HT1080 (cell line): ENCODE results near the gene VAPA. TPM values are rescaled to one million over a fixed set of nuclear protein-coding genes. Genes with fewer than 3 reads are reported as not detected.

Experiments
- DNase-seq: peaks from one replicate; pipeline ENCODE4 v3.0.0-alpha.2; 2015; ENCODE audit warnings: low read depth
- total RNA-seq: library from RNA; depleted of rRNA; stranded (reverse); fragments of >200 nt; shearing (Covaris generic); gene quantifications from 2 replicates; pipeline ENCODE4 v1.2.3, GENCODE V29; 2014

The VAPA gene
- total RNA-seq, 1 experiment from 2014 or later, result 347 TPM

DNA sequence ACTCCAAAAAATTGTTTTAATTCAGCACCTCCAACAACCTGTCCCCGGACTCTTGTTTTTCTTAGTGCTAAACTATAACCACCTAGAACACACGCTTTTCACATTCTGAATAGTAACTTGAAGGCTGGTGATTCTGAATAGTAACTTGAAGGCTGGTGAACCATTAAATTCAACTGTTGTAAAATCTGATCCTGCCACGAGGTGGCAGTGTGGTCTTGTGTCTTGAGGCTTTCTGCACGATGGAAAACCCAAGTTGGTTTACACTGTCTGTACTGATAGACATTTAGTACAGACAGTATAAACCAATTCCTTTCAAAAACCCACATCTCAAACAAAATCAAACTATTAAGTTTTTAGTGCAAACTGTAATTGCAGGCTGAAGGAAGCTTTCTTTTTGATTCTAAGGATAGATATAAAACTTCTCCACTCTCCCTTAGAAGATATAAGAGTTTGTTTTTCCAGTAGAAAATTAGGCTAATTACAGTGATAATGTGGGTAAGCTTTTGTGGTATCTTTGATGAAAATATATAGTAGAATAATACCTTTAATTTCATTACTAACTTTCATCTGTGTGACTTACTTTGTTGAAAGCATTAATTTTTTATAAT lies 57.6 kb downstream of the VAPA start:
- DNase-seq, result peak; percentile 73

DNA sequence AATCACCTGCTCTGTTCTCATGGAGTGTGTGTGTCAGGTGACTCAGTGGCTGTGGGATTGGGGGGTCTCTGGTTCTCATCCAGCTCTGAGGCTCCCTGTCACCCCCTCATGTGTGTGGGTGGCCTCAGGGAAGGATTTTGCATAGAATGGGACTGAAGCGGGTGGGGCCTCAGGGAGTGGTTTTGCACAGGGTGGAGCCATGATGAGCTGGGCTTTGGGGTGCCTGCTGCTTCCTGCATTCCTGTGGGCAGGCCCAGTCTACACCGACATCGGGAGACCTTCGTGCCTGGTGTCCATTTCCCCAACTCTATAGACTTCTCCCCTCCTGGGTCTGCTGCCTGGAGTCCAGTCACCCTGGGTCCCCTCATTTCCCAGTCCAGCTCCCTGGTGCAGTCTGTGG lies 59.7 kb downstream of the VAPA start:
- DNase-seq, result no peak

DNA sequence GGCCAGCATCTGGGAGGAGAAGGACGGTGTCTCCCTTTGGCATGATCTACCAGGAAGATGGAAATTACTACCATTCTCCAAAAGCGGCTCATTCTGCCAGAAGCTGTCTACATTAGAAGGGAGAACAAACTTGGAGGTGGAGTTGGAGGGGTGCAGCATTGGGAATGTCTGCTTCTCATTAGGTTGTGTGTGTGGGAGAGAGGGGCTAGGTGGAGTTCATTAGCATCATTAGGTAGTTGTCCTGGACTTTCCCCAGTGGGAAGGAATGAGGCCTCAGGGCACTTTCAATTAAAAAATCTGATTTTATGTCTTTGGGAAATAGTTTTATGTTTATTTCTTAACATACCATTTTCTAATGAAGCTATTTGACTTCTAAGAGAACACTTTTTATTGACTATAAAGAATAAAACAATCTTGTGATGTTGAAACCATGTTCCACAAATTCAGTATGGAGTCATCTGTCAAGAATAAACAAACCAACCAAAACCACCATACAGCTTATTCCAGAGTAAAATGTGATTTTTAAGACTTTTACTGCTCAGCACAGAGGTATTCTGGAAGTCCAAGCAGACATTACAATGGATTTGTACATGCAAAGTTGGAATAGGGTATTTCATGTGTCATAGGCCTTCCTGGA lies 60.6 kb downstream of the VAPA start:
- DNase-seq, result no peak

DNA sequence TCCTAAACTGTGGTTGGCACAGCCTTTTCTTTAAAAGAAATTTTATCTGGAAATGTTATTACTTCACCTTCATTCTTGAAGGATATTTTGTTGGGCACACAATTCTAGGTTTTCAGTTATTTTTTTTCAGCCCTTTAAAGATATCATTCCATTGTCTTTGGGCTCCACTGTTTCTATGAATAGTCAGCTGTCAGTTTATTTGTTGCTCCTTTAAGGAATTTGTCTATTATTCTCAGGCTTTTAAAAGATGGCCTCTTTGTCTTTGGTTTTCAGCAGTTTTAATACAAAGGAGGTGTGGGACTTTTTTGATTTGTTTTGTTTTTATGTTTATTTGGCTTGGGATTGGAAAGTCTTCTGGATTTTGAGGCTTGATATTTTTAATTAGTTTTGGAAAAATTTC lies 61.8 kb downstream of the VAPA start:
- no peak for DNase-seq

DNA sequence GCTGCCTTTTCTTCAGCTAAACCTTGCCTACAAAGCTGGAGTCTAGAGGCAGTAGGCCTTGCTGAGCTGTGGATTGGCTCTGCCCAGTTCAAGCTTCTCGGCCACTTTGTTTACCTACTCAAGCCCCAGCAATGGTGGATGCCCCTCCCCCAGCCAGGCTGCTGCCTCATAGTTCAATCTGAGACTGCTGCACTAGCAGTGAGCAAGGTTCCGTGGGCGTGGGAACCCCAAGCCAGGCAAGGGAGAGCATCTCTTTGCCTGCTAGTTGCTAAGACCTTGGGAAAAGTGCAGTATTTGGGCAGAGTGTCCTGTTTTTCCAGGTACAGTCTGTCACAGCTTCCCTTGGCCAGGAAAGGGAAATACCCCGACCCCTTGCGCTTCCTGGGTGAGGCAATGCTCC lies 68.9 kb downstream of the VAPA start:
- DNase-seq, result no peak

DNA sequence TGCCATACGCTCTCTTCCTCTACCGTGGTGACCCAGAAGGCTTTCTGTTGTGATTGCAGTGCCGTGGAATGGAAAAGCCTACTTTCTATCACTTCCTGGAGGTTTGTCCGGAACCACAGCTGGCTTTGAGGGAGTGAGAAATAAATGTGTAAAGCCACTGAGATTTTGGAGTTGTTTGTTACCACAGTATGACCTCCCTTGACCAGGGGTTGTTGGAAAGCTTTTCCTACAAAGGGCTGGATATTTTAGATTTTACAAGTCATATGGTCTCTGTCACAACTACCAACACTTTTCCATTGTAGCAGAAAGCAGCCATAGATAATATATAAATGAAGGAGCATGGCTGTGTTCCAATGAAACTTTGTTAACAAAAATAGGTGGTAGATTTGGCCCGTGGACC lies 70.3 kb downstream of the VAPA start:
- DNase-seq, result no peak

DNA sequence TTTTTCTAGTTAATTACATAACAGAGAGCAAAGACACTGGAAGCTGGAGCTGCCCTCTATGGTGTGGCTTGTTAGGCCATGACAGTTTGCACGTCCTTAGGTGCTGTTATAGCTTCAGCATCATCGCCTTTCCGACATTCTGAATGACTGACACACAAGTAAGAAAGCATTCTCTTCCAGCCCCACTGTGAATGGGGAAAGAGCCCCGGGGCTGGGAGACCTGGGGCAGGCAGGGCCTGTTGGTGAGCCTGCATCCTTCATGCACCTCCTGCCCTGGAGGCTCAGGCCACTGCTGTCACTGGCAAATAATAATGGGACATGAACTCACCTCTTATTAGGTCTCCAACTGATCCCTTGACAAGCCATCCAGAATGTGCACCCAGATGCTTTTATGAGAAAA lies 71.8 kb downstream of the VAPA start:
- DNase-seq, result no peak

DNA sequence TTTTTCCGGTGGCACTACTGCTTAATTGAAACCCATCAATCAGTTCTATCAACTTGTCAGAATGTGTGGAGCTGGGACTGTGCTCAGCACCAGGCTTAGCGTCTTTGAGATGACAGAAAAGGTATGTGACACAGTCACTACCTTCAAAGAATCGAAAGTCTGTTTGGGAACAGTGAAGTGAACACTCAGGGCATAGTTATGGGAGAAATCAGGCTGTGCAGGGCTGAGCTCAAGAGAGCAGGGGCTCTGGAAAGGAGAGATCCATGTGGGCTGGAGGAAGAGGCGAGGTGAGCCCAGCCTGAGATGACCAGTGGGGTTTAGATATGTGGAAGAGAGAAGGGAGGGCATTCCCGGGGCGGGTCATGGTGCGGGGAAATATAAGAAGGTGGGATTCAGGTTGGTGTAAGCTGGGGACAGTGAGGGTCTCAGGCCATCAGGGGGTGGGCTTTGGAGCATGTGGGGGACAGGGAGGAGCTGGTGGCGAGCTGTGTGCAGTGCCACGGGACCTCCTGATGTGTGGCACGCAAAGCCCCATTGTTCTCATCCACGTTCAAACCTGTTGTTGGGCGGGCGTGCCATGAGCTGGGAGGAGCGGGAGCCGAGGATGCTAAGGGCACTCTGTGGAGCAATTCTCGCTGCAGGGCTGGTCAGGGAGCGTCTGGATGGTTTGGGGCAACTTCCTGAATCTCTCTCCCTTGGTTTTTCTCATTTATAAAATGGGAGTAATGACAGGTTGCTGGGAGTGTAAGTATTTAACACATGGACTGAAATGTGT lies 72.5 kb downstream of the VAPA start:
- DNase-seq, result no peak

DNA sequence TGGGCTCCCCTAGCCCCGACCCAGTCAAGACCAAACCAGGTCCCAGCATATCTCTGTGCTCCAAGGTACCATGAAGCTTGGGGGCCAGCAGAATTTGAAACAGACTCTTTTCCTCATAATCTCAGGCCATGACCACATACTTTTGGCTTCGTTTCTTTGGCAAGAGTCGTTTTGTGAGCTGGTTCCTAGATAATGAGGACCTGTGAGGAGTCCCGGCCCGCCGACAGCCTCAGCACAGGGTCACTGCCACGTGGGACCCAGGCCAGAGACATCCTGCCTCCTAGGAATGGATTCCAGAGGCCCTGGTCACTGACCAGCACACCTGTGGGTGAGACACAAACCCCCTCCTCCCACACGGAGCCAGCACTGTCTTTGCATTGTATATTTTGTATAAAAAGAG lies 73.5 kb downstream of the VAPA start:
- DNase-seq, result no peak

DNA sequence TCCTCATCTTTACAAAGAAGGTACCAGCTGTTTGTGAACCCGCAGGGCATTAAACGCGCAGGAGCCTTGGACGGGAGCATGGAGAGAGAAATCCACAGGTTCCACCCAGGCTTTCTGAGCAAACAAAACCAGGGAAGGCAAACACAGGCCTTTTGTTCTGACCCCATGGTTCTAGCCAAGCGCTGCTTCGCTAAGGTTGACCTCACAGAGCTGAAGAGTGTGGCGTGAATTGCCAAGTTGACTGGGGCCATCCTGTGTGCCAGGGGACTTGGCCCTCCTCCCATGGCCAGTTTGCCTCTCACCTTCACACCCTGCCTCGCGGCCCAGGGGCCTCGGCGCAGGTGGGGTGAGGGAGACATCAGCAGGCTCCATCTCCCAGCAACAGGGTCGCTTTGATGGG lies 74.1 kb downstream of the VAPA start:
- DNase-seq, result no peak

DNA sequence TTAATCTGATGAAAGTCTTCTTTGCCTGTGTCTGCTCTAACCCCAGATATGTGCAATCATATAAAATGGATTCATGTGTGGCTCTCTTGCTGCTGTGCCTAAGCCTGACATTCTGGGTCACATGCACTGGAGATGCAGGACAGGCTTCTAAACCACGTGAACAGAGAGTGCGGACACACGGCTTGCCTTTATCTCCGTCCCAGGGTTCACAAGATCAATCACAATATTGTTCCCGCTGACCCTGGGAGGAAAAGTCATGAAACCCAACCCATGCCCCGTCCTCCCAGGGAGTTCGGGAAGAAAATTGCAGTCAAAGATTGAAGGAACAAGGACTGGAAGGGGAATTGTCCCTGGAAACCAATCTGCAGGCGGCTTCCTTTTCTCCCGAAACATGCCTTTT lies 74.8 kb downstream of the VAPA start:
- DNase-seq, result no peak

DNA sequence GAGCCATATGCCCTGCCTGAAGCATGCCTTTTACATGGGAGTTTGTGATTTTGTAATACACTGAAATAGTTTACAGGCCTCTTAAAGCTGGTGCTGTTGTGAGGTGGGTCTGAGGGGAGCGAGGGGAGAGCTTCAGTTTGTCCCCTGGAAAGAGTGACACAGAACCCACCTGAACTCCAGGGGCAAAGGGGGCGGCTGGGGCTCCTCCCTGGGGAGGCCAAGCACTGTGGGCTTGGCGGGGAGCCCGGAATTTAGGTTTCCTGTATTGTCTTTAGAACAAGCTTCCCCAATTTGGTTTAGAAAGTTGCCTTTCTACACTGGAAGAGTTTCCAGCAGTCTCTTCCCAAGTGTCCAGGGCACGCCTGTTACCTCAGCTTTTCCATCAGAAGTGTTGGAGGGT lies 75.7 kb downstream of the VAPA start:
- DNase-seq, result no peak

DNA sequence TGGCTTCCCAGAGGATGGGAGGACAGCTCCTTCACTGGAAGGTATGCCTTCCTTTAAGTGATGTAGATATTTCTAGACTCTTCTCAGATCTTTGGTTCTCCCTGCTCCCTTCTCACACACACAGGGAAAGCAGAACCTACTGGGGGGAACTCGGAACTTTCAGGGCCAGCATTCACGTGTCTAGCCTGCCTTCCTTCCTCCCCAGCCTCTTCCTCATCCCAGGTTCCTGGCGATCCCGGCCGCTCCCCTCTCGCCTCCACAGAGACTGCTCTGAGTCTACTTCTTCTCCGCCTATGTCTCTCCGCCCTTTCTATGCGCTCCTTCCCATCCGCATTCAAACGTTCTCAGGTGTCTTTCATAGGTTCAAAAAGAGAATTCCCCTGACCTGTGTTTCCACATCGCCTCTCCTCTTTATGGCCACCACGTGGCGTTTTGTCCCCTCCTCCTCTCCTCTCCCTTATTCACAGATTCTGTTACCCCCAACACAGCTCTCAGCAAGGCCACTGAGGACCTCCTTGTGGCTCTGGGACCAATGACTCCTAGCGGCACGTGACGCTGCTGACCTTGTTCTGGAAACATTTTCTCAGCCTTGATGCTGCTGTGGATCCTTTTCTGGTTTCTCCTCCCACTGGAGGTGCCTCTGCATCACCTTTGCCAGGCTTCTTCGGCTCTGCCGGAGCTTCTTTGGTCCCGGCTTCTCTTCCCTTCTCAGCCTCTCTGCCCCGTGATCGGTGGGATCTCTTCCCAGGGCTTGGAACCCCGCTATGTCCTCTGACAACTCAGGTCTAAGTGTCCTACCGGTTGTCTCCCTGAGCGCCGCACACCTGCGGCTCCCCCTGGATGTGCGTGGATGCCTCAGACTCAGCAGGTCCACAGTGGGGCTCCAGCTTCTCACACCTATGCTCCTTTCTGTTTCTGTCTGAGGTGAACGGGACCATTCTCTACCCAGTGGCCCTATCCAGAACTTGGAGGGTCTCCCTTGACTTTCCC lies 77.5 kb downstream of the VAPA start:
- no peak for DNase-seq

DNA sequence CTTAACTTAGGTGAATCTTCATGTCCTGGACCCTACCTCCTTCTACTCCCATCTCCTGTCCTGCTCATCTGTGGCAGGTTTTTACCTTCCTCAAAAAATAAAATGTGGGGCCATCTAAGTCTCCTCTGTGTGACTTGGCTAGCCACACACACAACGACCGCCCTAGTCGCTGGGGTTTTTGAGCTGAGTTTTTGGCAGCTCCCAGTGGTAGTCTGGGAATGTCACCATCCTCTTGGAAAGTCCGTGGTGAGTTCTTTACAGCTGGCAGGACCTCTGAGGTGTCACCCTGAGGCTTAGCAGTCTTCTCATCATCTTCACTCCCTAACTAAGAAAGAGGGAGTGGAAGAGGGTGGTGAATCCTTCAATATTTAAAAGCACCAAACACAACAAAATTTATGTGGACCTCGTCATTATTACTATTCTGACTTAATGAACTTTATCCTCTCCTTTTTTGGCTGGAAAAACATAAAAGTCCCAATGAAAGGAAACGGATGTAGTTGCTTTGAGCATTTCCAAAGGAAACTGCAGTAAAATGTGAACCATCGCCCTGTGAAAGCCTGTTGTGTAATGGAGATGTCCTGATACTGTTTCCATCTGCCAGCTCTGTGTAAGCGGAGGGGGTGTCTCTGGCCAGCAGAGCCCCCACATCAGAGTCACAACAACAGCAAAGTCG lies 78.6 kb downstream of the VAPA start:
- DNase-seq, result no peak

DNA sequence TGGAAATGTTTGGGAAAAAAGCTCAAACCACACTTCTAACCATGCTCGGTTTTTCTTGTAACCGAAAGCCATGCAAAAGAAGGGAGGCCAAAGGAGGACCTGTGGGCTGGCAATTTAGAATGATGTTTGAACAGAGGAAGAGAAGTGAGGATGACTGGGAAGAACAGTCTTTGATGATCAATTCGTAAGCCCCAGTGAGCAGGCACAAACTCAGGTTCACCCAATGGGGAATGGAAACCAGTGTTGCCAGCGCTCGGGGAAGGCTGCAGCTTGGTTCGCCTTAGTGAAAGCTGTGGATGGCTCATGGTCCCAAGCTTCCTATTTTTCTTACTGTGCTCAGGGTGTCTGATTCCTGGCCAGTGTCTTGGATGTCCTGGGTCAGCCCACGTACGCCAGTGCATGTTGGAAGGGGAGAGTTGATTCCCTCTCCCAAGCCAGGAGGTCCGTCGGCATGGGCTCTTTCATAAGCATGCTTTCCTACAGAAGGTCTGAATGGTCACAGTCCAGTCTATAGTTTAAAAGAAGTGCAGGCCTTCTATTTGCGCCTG lies 79.2 kb downstream of the VAPA start:
- no peak for DNase-seq

DNA sequence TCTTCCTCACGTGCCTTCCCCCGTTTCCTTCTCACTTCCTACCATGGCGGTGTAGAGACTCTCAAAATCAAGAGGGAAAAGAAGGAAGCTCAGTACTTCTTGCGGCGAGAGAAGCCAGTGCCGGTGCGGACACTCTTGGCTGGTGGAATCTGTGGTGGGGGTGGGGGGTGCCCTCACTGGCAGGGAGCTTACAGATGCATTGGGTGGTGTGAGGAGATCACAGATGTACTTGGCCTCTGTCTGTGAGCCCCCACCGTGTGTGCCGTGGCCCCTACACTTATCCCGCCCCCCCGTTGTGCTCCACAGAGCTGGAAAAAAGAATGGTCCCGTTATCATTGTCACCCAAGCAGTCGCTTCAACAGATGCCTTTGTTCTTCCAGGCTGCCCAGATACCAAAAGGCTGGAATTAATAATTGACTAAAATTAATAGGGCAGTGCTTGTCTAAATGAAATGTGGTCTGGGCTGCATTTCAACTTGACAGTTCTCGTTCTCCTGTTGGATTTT lies 79.8 kb downstream of the VAPA start:
- no peak for DNase-seq

DNA sequence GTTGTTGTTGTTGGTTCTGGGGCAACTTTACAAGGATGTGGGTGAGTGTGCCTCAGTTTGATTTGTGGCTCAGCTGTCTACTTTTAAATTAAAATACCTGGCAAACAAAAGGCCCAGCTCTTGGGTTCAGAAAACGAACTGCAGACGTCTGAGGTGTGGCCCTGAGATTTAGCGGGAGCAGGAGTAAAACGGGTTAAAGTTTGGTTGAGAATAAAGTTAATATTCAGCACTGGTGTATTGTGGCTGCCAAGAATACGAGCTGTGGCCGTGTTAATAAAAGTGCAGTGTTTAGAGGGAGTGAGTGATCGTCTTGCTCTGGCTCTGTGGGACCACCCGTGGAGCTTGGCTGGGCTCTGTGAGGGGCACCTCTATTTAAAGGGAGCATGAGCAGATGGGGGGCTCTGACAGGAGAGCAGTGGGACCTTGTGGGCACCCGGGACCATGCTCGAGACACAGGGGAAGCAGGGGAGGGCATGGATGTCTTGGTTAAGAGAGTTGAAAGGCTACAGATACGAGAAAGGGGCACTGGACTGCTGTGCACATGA lies 80.3 kb downstream of the VAPA start:
- DNase-seq, result no peak

DNA sequence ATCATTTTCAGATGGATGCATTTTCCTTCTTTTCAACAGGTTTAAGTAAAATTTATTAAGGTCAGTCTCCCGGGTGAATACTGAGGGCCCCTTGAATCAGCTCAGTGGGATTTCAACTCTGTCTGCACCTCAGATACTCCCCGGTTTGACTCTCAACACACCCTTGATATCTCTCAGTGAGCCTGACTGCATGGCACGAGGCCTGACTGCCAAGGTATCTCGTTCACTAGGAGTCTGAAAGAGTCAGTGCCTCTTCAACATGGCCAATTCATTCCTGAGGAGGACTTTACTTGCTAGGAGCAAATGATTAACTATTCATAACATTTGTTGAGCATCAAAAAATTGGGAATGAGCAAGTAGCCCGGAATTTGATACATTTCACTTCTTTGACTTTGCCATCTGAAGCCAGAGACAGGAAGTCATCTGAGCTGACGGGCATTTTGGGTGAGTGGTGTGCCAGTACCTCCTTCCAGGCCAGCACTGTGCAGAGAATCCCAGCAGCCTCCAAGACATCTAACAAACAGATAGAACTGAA lies 81.0 kb downstream of the VAPA start:
- DNase-seq, result no peak

DNA sequence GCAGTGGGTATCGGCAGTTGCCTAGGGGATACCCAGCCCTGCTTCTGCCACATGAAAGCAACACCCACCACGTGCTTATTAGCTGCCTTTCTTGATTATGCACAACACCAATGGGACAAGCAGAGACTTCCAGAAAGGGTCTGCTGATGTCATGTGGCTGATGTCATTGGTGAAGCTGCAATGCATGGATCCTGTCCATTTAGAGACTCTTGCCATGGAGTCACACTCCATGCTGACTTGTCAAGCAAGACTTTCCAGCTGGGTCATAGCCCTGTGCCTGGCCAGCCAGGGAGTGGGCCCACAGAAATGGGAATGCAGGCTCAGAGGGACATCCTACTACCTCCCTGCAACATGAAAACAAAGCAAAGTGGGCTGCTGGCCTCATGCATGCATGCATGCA lies 81.8 kb downstream of the VAPA start:
- DNase-seq, result no peak

DNA sequence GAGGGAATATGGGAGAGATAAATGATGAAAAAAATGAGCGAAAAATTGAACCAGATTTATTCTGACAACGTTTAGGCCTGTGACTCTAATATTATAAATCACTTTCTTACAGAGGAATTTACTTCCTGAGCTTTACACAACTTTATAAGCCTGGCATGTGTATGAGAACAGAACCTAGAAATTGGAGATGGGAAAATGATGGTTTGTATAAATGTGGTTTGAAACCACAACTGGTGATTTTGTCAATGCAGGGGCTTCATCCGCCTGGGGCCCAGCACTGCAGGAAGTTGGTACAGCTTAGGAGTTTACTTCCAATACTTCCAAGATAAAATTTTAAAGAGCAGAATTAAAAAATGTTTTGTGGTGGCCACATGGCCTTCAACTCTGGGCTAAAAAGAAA lies 82.3 kb downstream of the VAPA start:
- DNase-seq, result no peak
